GM18519 (cell line): ENCODE data around the gene FAM185A.
"Not testable (repeated sequence)": the region's sequence is repeated elsewhere in the genome, so short reads cannot be mapped to it uniquely, and the experiment has no call there.

Experiments
- ATAC-seq: cut with Tn5 transposase; IDR thresholded peaks from one replicate; pipeline ENCODE4 v1.9.1; 2021; ENCODE audit warnings: mild to moderate bottlenecking, moderate library complexity; ENCODE audit not compliant: unreplicated experiment, low FRiP score

FAM185A gene

DNA sequence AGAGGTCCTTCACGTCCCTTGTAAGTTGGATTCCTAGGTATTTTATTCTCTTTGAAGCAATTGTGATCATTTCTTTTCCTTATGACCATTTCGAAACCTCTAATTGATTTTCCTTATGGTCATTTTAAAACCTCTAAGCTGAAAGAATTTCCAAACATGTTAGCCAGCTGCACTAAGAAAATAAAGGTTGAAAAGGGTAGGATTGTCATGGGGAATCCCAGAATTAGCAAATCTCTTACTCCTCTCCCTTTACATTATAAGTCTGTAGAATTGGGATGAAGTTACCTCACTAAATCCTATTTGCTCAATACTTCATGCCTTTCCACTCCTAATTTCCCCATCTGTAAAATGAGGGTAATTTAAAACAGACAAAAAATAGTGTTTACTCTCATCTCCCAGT lies 79.5 kb downstream of the FAM185A start:
- ATAC-seq = no peak

DNA sequence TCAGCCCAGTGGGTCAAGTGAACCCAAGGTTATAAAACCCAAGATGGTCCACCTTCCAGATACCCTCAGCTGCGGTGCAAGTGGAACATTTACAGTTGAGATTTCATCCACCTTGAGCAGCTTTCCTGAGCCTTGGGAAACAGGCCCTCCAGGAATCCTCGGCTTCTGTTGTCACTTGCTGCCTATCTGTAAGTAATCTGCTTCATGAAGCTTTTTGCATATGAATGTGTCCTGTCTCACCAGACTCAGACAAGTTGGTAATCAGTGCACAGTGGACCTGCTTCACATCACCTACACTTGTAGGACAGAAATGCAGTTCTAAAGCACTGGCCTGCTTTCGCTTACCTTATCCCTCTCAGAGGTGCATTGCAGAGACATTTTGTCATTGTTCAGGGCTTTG lies 80.3 kb downstream of the FAM185A start:
- ATAC-seq = no peak

DNA sequence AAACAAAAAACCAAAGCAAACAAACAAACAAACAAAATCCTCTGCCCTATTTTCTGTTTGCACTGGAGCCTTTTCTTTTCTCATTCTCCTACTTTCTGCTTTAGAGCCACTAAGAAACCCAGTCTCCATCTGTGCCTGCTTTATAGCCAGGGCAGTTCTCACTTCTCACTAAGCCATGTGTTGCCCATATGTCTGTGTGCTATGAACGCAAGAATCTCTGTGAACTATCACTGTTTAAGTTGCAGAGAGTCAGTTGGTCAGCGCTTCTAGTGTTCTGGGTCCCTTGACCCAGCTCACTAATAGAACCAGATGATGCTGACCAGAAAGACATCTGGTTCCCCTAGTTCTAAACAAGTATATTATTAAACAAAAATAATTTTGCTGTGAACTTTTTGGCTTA lies 81.4 kb downstream of the FAM185A start:
- ATAC-seq = no peak

DNA sequence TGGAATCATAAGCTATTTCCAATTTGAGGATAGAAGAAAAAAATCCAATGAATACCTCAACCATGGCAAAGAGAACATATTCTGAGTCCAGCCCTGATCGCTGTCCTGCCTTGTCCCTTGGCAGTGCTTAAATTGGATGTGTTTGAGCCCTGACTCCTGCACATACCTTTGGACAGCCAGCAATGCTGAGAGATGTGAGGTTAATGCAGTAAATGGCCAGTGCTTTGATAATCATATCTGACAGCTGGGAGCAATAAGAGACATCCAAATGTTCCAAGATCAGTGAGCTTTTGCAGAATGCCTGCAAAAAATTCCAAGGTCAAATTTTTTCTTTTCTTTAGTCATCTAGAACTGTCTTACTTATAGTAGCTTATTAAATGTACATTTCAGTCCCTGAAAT lies 83.9 kb downstream of the FAM185A start:
- no peak for ATAC-seq

DNA sequence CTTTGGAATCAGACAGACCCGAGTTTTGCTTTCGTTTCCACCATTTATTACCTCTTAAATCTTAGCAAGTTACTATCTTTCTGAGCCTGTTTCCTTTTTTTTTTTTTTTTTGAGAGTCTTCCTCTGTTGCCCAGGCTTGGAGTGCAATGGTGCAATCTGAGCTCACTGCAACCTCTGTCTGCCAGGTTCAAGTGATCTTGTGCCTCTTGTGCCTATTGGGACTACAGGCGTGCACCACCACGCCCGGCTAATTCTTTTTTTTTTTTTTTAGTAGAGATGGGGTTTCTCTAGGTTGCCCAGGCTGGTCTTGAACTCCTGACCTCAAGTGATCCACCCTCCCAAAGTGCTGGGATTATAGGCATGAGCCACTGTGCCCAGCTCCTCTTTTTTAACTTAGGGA lies 84.5 kb downstream of the FAM185A start:
- ATAC-seq = no peak

DNA sequence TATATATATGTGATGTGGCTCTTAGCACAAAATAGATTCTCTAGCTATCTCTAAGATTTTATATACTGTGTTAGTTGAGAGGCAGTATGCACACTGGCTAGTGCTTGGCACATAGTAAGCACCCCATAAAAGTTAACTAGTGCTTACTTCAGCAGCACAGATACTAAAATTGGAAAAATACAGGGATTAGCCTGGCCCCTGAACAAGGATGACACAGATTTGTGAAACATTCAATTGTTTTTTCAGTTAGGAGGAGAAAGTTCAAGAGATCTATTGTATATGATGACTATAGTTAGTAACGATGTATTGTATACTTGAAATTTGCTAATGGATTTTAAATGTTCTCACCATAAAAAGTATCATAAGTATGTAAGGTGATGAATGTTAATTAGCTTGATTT lies 85.7 kb downstream of the FAM185A start:
- ATAC-seq = no peak

DNA sequence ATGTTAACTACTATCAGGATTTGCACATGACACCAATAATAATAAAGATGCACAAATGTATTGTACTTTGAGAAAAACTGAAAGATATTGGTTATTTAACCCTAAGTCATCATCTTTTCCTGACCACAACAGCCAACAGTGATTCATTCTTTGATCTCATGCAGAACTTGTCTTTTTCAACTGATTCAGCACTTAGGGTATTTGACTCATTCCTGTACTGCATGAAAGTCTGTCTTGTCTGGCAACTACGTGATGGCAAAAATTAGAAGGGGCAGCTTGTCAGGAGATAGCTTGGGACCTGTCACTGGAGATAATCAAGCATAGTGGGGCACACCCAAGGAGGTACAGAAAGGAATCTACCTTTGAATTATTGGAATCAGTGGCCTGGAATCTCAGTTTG lies 86.2 kb downstream of the FAM185A start:
- peak; percentile 98 for ATAC-seq

DNA sequence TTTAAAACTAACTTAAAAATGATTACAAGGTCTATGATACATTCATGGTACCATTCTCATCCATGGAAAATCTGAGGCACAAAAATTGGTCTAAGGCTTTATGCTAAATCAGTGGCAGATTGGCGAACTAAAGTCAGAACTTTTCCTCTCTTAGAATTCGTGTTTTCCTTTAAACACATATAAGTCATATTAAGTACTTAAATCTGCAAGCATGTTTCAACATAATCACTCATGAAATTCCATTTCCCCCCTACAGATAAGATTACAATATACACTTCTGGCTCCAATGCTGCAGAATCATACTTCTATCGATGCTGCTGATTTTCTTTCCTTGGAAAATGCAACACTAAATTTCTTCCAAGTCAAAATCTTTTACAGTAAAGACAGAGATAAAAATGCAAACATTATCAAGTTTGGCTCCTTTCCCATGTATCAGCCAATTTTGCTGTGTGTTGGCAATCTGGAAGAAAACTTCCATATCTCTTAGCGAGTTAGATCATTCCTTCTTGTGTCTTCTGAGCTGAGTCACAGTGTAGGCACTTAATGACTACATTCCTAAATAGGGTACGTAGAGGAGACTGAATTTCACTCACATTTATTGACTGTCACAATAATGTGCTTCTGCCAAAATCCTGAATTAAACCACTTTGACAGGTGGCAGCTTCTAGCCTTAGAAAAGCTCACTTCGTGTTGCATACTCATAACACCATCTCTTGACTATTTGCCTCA lies 87.6 kb downstream of the FAM185A start:
- ATAC-seq = no peak

DNA sequence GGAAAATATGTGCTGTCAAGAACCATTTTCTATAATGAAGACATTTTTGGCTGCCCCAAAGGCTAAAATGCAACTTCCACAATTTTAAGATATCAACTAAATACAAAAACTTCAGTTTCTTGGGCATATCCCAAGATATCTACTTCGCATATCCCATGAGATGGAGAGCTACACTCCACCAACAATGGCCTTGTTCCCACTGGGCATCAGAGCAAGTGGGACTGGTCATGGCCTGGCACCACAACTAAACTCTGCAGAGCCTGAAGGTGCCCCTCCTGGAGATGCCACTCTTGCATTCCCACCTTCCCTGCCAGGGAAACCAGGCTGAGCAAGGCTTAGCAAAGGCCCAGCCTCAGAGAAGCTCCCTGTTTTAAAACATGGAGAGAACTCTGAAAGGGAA lies 88.2 kb downstream of the FAM185A start:
- no peak for ATAC-seq

DNA sequence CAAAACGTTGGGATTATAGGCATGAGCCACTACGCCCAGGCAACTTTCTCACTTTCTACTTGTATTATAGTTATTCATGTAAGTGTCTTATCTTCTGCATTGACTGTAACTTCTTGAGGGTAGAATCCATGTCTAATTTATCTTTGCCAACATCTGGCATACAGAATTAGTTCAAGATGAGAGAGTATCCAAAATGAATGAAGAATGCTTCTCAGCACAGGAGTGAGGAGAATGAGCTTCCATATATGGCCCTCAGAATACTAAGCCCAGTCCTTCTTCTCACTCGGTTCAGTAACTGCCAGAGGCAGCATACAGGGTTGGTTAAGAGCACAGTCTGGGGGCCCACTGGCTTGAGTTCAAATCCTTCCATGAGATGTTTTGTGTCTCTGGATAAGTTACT lies 89.0 kb downstream of the FAM185A start:
- ATAC-seq = no peak

DNA sequence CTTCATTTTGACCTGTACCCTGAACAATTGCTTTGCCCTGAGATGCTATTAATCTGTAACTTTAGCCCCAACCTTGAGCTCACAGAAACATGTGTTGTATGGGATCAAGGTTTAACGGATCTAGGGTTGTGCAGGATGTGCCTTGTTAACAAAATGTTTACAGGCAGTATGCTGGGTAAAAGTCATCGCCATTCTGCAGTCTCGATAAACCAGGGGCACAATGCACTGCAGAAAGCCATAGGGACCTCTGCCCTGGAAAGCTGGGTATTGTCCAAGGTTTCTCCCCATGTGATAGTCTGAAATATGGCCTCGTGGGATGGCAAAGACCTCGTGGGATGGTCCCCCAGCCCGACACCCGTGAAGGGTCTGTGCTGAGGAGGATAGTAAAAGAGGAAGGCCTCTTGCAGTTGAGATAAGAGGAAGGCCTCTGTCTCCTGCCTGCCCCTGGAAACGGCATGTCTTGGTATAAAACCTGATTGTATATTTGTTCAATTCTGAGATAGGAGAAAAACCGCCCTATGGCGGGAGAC lies 89.8 kb downstream of the FAM185A start:
- ATAC-seq = not testable (repeated sequence)

DNA sequence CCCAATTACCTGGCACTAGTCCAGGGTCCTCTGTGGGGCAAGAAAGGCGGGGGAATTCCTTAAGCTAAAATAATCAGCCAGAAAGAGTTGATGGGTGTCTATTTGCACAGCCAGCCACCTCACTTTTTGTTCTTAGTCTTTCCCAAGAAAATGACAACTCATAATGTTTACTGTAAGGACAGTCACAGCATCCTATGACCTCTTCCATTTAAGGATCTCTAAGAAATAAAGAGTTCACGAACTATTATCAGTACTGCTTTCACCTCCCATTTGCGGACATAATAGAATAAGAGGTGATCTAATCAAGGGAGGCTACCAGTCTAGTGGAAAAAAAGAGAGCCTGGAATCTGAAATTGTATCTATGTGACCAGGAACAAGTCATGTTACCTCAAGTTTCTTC lies 91.6 kb downstream of the FAM185A start:
- no peak for ATAC-seq

DNA sequence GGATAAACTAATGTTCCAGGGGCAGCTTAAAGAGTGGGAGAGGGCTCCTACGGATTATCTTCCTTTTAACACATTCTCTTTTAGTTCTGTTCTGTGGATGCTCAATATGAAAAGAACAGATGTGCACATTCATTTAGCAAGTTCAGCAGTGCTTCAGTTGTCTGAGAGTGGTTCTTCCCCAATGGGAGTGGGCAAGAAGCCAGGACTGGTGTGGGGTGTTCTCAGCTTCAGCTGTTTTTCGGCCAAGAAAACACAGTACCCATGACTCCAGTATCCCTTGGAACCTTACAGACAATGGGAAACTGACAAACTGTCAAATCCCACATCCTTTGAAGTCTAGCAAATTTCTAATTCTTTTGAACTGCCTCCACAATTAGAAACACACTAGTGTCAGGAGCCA lies 92.5 kb downstream of the FAM185A start:
- no peak for ATAC-seq

DNA sequence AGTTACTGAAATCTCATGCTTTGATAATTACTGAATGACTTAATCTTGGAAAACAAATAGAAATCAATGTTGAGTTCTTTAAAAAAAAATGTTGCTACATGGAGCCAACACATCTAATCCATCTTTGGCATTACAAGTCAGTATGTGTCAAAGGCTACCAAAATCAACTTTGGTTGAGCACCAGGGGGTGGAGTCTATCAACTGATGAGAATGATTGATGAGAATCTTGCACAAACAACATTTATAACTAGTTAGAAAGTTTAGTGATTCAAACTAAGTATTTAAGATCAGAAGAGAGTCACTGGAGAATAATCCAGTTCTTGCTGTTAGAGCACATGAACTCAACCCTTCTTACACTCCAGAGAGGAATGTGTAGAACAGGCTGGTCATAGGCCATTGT lies 93.5 kb downstream of the FAM185A start:
- ATAC-seq = no peak

DNA sequence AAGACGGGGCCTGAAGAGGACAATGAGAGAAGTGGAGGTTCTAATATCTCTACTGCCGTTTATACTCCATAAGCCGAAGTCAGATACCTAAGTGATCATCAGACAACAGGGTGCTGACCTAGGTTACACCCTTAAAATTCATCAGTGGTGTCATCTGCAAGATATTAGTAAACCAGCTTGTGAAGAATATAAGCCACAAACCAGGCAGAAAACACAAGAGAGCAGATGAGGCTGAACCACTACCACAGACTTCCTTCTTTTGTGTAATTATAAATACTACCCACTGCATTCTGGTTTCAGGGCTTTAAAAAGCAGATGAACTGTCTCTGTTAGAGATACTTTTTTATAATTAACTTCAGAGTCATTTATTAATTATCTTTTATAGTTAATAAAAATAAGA lies 95.1 kb downstream of the FAM185A start:
- peak; percentile 81 for ATAC-seq

DNA sequence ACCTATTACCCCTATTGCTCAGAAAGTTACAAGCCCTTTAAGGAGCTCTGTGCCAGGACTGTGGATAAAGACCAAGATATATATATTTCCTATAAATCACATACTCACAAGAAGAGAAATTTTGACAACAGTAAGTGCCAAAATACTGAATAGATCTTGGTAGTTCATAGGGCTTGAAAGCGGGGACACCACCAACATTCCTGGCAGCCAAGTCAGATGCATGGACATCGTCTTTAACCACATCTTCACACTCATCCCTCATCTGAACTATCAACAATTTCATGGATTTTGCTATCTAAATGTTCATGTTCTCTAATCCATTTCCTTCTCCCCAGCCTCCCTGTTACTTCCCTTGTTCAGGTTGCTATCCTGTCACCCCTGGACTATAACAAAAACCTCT lies 96.5 kb downstream of the FAM185A start:
- ATAC-seq = no peak

DNA sequence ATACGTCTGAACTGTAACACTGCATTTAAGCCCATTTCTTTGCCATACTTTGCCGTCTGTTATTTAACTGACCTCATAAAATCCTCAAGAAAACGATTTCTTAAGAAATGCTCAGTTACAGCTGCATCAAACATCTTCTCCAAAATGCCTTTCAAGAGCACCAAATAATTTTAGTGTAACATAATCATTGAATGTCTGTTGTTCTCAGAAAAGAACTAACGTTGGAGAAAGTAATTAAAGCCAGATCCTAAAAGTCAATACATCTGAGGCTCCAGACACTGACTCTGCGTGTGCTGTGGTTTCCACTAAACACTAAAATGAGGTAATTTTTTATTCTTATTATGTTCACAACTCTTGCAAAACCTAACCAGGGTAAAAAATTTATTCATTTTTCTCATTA lies 100.3 kb downstream of the FAM185A start:
- ATAC-seq = no peak

DNA sequence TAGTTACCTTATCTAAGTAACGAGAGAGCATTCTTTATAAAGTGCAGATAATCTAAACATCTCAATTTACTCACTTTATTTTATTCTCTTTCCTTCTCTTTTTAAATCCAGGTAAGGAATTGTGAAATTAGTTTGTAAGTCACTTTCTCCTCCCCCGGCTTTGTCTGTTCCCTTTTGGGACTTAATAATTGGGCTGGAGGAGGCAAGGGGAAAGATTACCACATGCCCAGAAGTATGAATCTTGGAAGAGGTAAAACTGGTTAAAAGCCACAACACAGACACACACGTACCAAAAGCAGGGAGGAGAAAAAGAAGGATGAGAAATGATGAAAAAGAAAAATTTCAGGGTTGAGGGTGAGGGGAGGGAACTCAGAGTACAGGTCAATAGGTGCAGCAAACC lies 100.7 kb downstream of the FAM185A start:
- ATAC-seq = no peak

DNA sequence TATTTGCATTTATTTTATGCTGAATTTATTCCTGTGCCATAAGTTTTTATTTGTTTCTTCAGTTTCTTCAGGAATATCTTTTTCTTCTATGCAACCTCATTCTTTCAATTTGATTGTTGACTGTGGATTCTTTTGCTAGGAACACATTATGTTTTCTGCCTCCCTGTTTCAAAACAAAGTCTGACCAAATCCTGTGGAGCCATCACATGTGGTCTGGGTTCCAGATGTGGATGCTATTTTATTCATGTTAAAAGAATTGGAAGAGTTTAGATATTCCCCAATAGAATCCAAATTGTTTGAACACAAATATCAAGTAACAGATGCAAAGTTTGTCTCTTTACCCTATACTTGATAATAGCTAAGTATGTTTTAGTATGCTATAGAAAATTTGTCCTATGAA lies 107.2 kb downstream of the FAM185A start:
- ATAC-seq = no peak
